Measurements from ENCODE around the gene TPP1.

- TF ChIP-seq CTCF (IDR thresholded peaks at IDR 0.05) = no peak
- no peak for TF ChIP-seq POLR2A (IDR thresholded peaks at IDR 0.05)
These were observed 44.7 kb upstream of the TPP1 start for GRCh38 chr11:6663794-6664469.
